GM12891 (cell line): ENCODE data around the gene C19orf67.

Experiments used
- POLR2A ChIP-seq: IDR thresholded peaks from 2 replicates; pipeline ENCODE4 v1.6.1; 2011; ENCODE audit warnings: low read depth, low read length, control low read depth
- POLR2AphosphoS5 ChIP-seq: IDR thresholded peaks from 2 replicates; pipeline ENCODE4 v1.6.1; 2011; ENCODE audit warnings: low read depth, low read length, control low read depth
- TAF1 ChIP-seq: IDR thresholded peaks from 2 replicates; pipeline ENCODE4 v1.6.1; 2011; ENCODE audit warnings: low read depth, low read length, control low read depth

DNA sequence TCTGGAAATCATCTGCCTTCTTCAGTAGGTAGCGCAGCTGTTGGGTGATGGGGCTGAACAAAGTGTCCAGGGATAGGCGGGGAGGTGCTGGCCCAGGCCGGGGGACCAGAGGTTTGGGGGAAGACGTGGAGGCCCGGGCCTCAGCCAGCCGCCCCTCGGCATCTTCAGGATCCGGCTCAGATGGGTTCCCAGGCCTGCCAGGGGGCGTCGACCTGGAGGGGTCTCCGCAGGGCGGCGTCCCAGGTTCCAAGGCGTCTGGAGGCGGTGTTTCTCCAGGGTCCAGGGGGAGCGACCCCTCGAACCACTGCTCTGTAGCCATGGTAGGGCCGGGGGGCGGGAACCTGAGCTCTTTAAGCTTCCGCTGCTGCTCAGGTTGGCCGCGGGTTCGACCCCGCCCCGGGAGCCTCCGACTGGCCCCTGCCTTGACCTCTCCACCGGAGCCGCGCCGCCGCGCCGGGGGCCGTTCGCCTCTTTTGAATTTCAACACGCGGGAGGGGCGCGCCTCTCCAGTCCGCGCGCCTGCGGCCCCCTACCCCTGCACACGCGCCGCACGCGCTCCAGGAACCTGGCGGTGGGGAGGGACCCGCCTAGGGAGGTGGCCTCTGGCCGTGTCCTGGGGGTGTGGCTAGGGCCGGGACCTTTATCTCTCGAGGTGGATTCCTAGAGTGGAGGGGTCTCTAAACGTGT is at the start of gene C19orf67:
- no peak for TF ChIP-seq POLR2AphosphoS5
- no peak for TF ChIP-seq POLR2A
- TF ChIP-seq TAF1: no peak
